H9 (cell line): ENCODE data around the gene INPP5J. TPM values are rescaled to one million over a fixed set of nuclear protein-coding genes. Genes with fewer than 3 reads are reported as not detected.

Experiments
- DNase-seq: peaks from one replicate; pipeline ENCODE4 v3.0.0-alpha.2; 2017
- H2AFZ ChIP-seq: one replicate; pipeline ENCODE4 v1.6.1; 2013; ENCODE audit warnings: mild to moderate bottlenecking, low read length, control low read depth, moderate library complexity
- H2AK5ac ChIP-seq: 2 replicates; pipeline ENCODE4 v1.6.1; 2013; ENCODE audit warnings: low read length, control low read depth, mixed read lengths; ENCODE audit not compliant: insufficient read length
- H2BK120ac ChIP-seq: one replicate; pipeline ENCODE4 v1.6.1; 2013; ENCODE audit warnings: low read depth, mild to moderate bottlenecking, low read length, control low read depth, inconsistent platforms; ENCODE audit not compliant: poor library complexity, severe bottlenecking
- H2BK12ac ChIP-seq: 2 replicates; pipeline ENCODE4 v1.6.1; 2013; ENCODE audit warnings: low read length, control low read depth, mixed read lengths, low read depth; ENCODE audit not compliant: insufficient read length
- H2BK15ac ChIP-seq: 2 replicates; pipeline ENCODE4 v1.6.1; 2013; ENCODE audit warnings: low read depth, low read length, control low read depth
- H2BK20ac ChIP-seq: one replicate; pipeline ENCODE4 v1.6.1; 2013; ENCODE audit warnings: low read depth, mild to moderate bottlenecking, low read length, control low read depth, inconsistent platforms; ENCODE audit not compliant: poor library complexity, severe bottlenecking
- H2BK5ac ChIP-seq: 2 replicates; pipeline ENCODE4 v1.6.1; 2013; ENCODE audit warnings: low read length, control low read depth, mixed read lengths; ENCODE audit not compliant: insufficient read length
- H3K14ac ChIP-seq: 2 replicates; pipeline ENCODE4 v1.6.1; 2013; ENCODE audit warnings: low read length, control low read depth; ENCODE audit not compliant: insufficient read depth
- H3K18ac ChIP-seq: 2 replicates; pipeline ENCODE4 v1.6.1; 2013; ENCODE audit warnings: low read depth, mild to moderate bottlenecking, mixed read lengths, low read length, control low read depth; ENCODE audit not compliant: insufficient read length
- H3K23ac ChIP-seq: 2 replicates; pipeline ENCODE4 v1.6.1; 2013; ENCODE audit warnings: low read length, control low read depth, mixed read lengths, low read depth; ENCODE audit not compliant: insufficient read length
- H3K23me2 ChIP-seq: 2 replicates; pipeline ENCODE4 v1.6.1; 2013; ENCODE audit warnings: low read depth, mild to moderate bottlenecking, mixed read lengths, low read length, control low read depth; ENCODE audit not compliant: insufficient read length, poor library complexity, severe bottlenecking
- H3K27ac ChIP-seq: 2 replicates; pipeline ENCODE4 v1.5.1; 2013; ENCODE audit warnings: low read length, control low read depth, mixed read lengths, low read depth; ENCODE audit not compliant: insufficient read length
- H3K27me3 ChIP-seq: 2 replicates; pipeline ENCODE4 v1.6.1; 2013; ENCODE audit warnings: low read length, control low read depth, inconsistent platforms; ENCODE audit not compliant: insufficient read depth
- H3K4ac ChIP-seq: 2 replicates; pipeline ENCODE4 v1.6.1; 2013; ENCODE audit warnings: low read depth, mild to moderate bottlenecking, control low read depth, inconsistent platforms, low read length, moderate library complexity
- H3K4me1 ChIP-seq: 2 replicates; pipeline ENCODE4 v1.6.1; 2013; ENCODE audit warnings: low read length, control low read depth, inconsistent platforms; ENCODE audit not compliant: insufficient read depth
- H3K4me2 ChIP-seq: 2 replicates; pipeline ENCODE4 v1.6.1; 2013; ENCODE audit warnings: low read length, control low read depth, mixed read lengths; ENCODE audit not compliant: insufficient read length, insufficient read depth
- H3K56ac ChIP-seq: 2 replicates; pipeline ENCODE4 v1.6.1; 2013; ENCODE audit warnings: low read depth, mild to moderate bottlenecking, mixed read lengths, low read length, control low read depth; ENCODE audit not compliant: insufficient read length
- H3K79me1 ChIP-seq: 2 replicates; pipeline ENCODE4 v1.6.1; 2013; ENCODE audit warnings: low read depth, mild to moderate bottlenecking, moderate library complexity, low read length, control low read depth, inconsistent platforms; ENCODE audit not compliant: insufficient read depth, poor library complexity, severe bottlenecking
- H3K79me2 ChIP-seq: 2 replicates; pipeline ENCODE4 v1.6.1; 2013; ENCODE audit warnings: low read length, control low read depth, inconsistent platforms; ENCODE audit not compliant: insufficient read depth
- H3K9ac ChIP-seq: 2 replicates; pipeline ENCODE4 v1.6.1; 2013; ENCODE audit warnings: low read length, control low read depth, mixed read lengths; ENCODE audit not compliant: insufficient read length; ENCODE audit errors: extremely low read depth
- H3K9me3 ChIP-seq: one replicate; pipeline ENCODE4 v1.6.1; 2013; ENCODE audit warnings: low read depth, low read length, inconsistent platforms; ENCODE audit not compliant: control insufficient read depth
- H3T11ph ChIP-seq: one replicate; pipeline ENCODE4 v1.6.1; 2013; ENCODE audit warnings: mild to moderate bottlenecking, low read length, control low read depth, inconsistent platforms
- H4K20me1 ChIP-seq: one replicate; pipeline ENCODE4 v1.6.1; 2013; ENCODE audit not compliant: control insufficient read depth, insufficient read length, insufficient read depth
- H4K5ac ChIP-seq: 2 replicates; pipeline ENCODE4 v1.6.1; 2013; ENCODE audit warnings: low read depth, mild to moderate bottlenecking, mixed read lengths, low read length, control low read depth; ENCODE audit not compliant: insufficient read length
- H4K8ac ChIP-seq: replicated peaks from 2 replicates; pipeline ENCODE4 v1.6.1; 2013; ENCODE audit warnings: low read length, control low read depth, mixed read lengths, low read depth; ENCODE audit not compliant: insufficient read length
- H4K91ac ChIP-seq: 2 replicates; pipeline ENCODE4 v1.6.1; 2013; ENCODE audit warnings: low read depth, mild to moderate bottlenecking, moderate library complexity, mixed read lengths, low read length, control low read depth; ENCODE audit not compliant: insufficient read length
- H3K27ac Mint-ChIP-seq, 3 experiments: 2 replicates in 2 of 3; 3 replicates in 1 of 3; pipeline ENCODE4 v1.8.0; 2020 to 2021; ENCODE audit warnings: mixed read lengths in 3 of 3, mild to moderate bottlenecking in 1 of 3, moderate library complexity in 1 of 3
- H3K27me3 Mint-ChIP-seq: 2 replicates; pipeline ENCODE4 v1.8.0; 2021; ENCODE audit warnings: low read depth, mild to moderate bottlenecking, moderate library complexity, mixed read lengths
- H3K36me3 Mint-ChIP-seq, 3 experiments: 2 replicates in 2 of 3; 3 replicates in 1 of 3; pipeline ENCODE4 v1.8.0; 2020 to 2021; ENCODE audit warnings: low read depth in 3 of 3, mixed read lengths in 3 of 3; ENCODE audit not compliant: insufficient read depth in 1 of 3
- H3K4me1 Mint-ChIP-seq, 2 experiments: 2 replicates each; pipeline ENCODE4 v1.8.0; 2020; ENCODE audit warnings: mixed read lengths in 2 of 2
- H3K4me3 Mint-ChIP-seq, 2 experiments: 2 replicates in 1 of 2; 3 replicates in 1 of 2; pipeline ENCODE4 v1.8.0; 2020 to 2021; ENCODE audit warnings: mild to moderate bottlenecking in 2 of 2, mixed read lengths in 2 of 2, moderate library complexity in 1 of 2
- H3K9me3 Mint-ChIP-seq, 2 experiments: 2 replicates in 1 of 2; 3 replicates in 1 of 2; pipeline ENCODE4 v1.8.0; 2020; ENCODE audit warnings: mild to moderate bottlenecking in 2 of 2, mixed read lengths in 2 of 2, moderate library complexity in 1 of 2
- WGBS: extraction: QIAGEN DNeasy Blood & Tissue Kit; methylation state at CpG from one replicate; pipeline ENCODE4 v1.1.7; 2013; ENCODE audit warnings: missing lambda C conversion rate, low lambda C conversion rate, mixed read lengths; ENCODE audit not compliant: insufficient read length; ENCODE audit errors: extremely low coverage; 5-methylcytosine and 5-hydroxymethylcytosine counted together
- total RNA-seq: library from RNA; stranded (reverse); gene quantifications from 2 replicates; pipeline ENCODE4 v1.2.1, GENCODE V29; 2021
- TF ChIP-seq, protein P1 (sequence below): fragments of 200-600 bp; sonication (generic); conservative IDR thresholded peaks from 3 replicates; pipeline ENCODE4 v1.8.0; 2021; ENCODE audit warnings: antibody characterized with exemption, mild to moderate bottlenecking

Gene INPP5J
- total RNA-seq, 1 experiment from 2014 or later: 4.9 TPM

GRCh38 chr22:31085928-31086327, 36.8 kb upstream of the INPP5J start:
- no peak overlapping the region for H4K5ac ChIP-seq
- H2AFZ ChIP-seq: no peak overlapping the region
- WGBS: no CpG with 5 or more reads among the region's 3 CpGs
- no peaks in the 10 kb centered on the region for H4K20me1 ChIP-seq
- no peaks in the 10 kb centered on the region for H3K9me3 ChIP-seq
- H3K9me3 Mint-ChIP-seq: no peaks in the 10 kb centered on the region
- no peaks in the 10 kb centered on the region for H3K4me1 ChIP-seq
- H3K4me2 ChIP-seq: no peak overlapping the region
- no peaks in the 10 kb centered on the region for H3K27me3 ChIP-seq
- no peak overlapping the region for H3K18ac ChIP-seq
- H2BK20ac ChIP-seq: no peak overlapping the region
- H3T11ph ChIP-seq: no peak overlapping the region
- no peaks in the 10 kb centered on the region; the same call in 1 of the 2 replicates for H3K79me2 ChIP-seq
- H3K36me3 Mint-ChIP-seq: peaks cover 0 to 2% (median 2%) of the 10 kb centered on the region in 3 experiments; a peak in 4 of 7 replicates
- no peak overlapping the region for H4K8ac ChIP-seq
- no peak overlapping the region for H2AK5ac ChIP-seq
- no peaks in the 10 kb centered on the region for H3K79me1 ChIP-seq
- no peak for DNase-seq
- H3K27ac Mint-ChIP-seq: no peak overlapping the region
- H3K9ac ChIP-seq: no peak overlapping the region
- H3K23ac ChIP-seq: no peak overlapping the region
- peaks cover 7% of the 10 kb centered on the region for H3K23me2 ChIP-seq
- no peak overlapping the region for H4K91ac ChIP-seq
- H3K4ac ChIP-seq: no peak overlapping the region
- TF ChIP-seq, protein P1, sequence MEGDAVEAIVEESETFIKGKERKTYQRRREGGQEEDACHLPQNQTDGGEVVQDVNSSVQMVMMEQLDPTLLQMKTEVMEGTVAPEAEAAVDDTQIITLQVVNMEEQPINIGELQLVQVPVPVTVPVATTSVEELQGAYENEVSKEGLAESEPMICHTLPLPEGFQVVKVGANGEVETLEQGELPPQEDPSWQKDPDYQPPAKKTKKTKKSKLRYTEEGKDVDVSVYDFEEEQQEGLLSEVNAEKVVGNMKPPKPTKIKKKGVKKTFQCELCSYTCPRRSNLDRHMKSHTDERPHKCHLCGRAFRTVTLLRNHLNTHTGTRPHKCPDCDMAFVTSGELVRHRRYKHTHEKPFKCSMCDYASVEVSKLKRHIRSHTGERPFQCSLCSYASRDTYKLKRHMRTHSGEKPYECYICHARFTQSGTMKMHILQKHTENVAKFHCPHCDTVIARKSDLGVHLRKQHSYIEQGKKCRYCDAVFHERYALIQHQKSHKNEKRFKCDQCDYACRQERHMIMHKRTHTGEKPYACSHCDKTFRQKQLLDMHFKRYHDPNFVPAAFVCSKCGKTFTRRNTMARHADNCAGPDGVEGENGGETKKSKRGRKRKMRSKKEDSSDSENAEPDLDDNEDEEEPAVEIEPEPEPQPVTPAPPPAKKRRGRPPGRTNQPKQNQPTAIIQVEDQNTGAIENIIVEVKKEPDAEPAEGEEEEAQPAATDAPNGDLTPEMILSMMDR: no peak
- H3K14ac ChIP-seq: no peak overlapping the region
- no peak overlapping the region for H2BK12ac ChIP-seq
- peak overlapping the region; percentile 72 to 80; a peak in 3 of 5 replicates for H3K4me3 Mint-ChIP-seq
- H2BK5ac ChIP-seq: no peak overlapping the region
- peaks cover 27 to 41% of the 10 kb centered on the region in 2 experiments for H3K4me1 Mint-ChIP-seq
- H3K56ac ChIP-seq: no peak overlapping the region
- no peak overlapping the region for H2BK15ac ChIP-seq
- H3K27me3 Mint-ChIP-seq: peaks cover 5% of the 10 kb centered on the region
- no peak overlapping the region for H2BK120ac ChIP-seq
- H3K27ac ChIP-seq: no peak overlapping the region
